ENCODE results near the gene OLIG2. TPM values are rescaled to one million over a fixed set of nuclear protein-coding genes. Genes with fewer than 3 reads are reported as not detected.
A peak's percentile ranks its signal among the peaks of the same experiment; 100 is the strongest.

OLIG2 gene
- total and polyA plus RNA-seq, 7 experiments from 2014 or later, result not detected

DNA sequence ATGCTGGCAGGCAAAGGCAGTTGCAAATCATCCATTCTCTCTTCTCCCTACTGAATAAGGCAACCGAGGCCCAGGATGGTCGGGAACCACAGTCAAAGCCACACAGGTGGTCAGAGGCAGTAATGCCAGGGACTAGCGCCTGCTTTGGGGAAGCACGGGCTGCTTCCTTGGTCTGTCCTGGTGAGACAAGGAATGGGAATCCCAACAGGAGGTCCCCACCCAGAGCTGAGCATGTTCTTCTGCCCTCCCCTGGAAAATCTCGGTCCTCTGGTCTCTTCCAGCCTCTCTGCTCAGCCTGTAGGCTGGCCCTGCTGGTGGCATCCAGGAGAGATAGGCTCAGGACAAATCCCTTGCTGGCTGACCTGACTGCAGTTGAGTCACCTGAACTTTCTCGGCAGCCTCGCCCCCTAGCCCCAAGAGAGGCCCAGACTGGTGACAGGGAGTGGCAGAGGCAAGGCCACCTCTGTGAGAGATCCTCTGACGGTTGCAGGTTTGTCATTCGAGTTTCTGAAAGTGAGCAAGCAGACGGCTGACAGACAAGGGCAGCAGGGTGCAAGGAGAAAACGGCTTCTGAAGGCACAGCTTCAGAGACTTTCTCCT lies 50.0 kb downstream of the OLIG2 start:
- peaks cover 0 to 3% (median 0%) of the 10 kb centered on the region in 5 donors for H3K36me3 Mint-ChIP-seq
- Histone ChIP-seq H3K27ac (ENCODE audit: low read depth, low read length) (no peak overlapping the region), H3K4me1 (ENCODE audit: control insufficient read depth in 2 of 2, insufficient read depth in 2 of 2, low read length in 2 of 2) (no peaks in the 10 kb centered on the region), H3K9me3 (ENCODE audit: control insufficient read depth in 2 of 3, low read length in 3 of 3) (no peaks in the 10 kb centered on the region), H3K4me3 (ENCODE audit: low read length) (no peak overlapping the region), H3K27me3 (ENCODE audit: control insufficient read depth in 2 of 2, insufficient read depth in 2 of 2, low read length in 2 of 2) (peaks cover 3 to 7% of the 10 kb centered on the region in 2 donors), H3K36me3 (ENCODE audit: control insufficient read depth in 2 of 3, insufficient read depth in 3 of 3, low read length in 3 of 3) (no peaks in the 10 kb centered on the region)
- H3K4me3 Mint-ChIP-seq, result no peak overlapping the region
- no peak overlapping the region for H3K27ac Mint-ChIP-seq
- DNase-seq (no peak), ATAC-seq (no peak)
- no peaks in the 10 kb centered on the region for H3K9me3 Mint-ChIP-seq
- CTCF ChIA-PET, result interaction anchor here (0.6 kb wide), 1 partner anchor 20 kb away, joined by 3 read pairs; no protein-coding TSS in a partner anchor
- peaks cover 6 to 22% (median 12%) of the 10 kb centered on the region in 7 donors for H3K4me1 Mint-ChIP-seq
- H3K27me3 Mint-ChIP-seq, result peaks cover 28 to 74% (median 54%) of the 10 kb centered on the region in 5 donors
- POLR2A ChIA-PET, result no interaction called here
- intact Hi-C loops (cut with micrococcal nuclease), result no loop called here

DNA sequence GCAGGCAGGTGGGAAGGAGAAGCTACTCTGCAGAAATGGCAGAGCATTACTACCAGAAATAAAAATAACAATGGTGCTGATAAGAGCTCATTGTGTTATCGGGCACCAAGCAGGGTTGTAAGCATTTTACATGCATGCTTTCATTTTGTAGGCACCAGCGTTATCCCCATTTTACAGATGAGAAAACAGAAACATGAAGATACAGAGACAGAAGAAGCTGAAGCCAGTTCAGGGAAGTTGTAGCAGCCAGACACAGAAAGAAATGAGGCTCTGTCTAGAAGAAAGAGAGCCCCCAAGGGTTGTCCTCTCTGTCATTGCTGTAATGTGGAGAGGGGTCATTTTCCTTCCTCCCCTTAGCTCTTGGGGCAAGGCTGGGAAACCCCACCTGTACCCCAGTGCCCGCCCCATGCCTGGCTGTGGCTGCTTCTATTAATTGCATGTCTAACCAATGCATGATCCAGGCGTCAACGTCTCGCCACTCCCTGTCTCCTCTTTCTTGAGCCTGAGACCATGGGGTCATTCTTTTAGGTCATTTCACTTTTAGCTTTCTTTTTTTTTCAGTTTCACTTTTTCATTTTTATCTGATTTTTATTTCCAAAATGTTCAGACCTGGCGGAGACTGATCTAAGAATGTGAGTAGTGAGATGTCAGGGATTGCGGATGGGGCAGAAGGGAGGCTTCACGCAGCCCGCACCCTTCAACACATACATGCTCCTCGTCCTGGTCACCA lies 51.0 kb downstream of the OLIG2 start:
- Mint-ChIP-seq H3K9me3 (no peaks in the 10 kb centered on the region), H3K36me3 (peaks cover 0 to 3% (median 0%) of the 10 kb centered on the region in 5 donors), H3K27me3 (peaks cover 28 to 65% (median 48%) of the 10 kb centered on the region in 5 donors), H3K4me3 (no peak overlapping the region), H3K27ac (peak overlapping the region in 1 of 9 donors; percentile 62), H3K4me1 (peaks cover 6 to 13% (median 7%) of the 10 kb centered on the region in 7 donors)
- H3K4me3 ChIP-seq (ENCODE audit: low read length), result no peak overlapping the region
- no peak for DNase-seq
- peaks cover 0 to 7% of the 10 kb centered on the region in 2 donors for H3K27me3 ChIP-seq (ENCODE audit: control insufficient read depth in 2 of 2, insufficient read depth in 2 of 2, low read length in 2 of 2)
- H3K27ac ChIP-seq (ENCODE audit: low read depth, low read length), result no peak overlapping the region
- no peaks in the 10 kb centered on the region for H3K9me3 ChIP-seq (ENCODE audit: control insufficient read depth in 2 of 3, low read length in 3 of 3)
- no peak for ATAC-seq
- intact Hi-C loops (cut with micrococcal nuclease), result no loop called here
- no peaks in the 10 kb centered on the region for H3K36me3 ChIP-seq (ENCODE audit: control insufficient read depth in 2 of 3, insufficient read depth in 3 of 3, low read length in 3 of 3)
- CTCF ChIA-PET, result no interaction called here
- POLR2A ChIA-PET, result no interaction called here
- no peaks in the 10 kb centered on the region for H3K4me1 ChIP-seq (ENCODE audit: control insufficient read depth in 2 of 2, insufficient read depth in 2 of 2, low read length in 2 of 2)

Other genes with a start within 250 kb of the OLIG2 start
- gene OLIG1, start 44.2 kb downstream of the OLIG2 start, total RNA-seq, result 1 to 10 TPM in 1 of 5 experiments, under 1 TPM in 1, not detected in 3; 0.34 to 9.3 TPM
- not detected for gene OLIG1, start 44.2 kb downstream of the OLIG2 start, polyA plus RNA-seq
- 10 to 100 TPM; 44.9 to 85.8 (median 60.8) TPM for gene IFNAR2, start 204.0 kb downstream of the OLIG2 start, total RNA-seq
- gene IFNAR2, start 204.0 kb downstream of the OLIG2 start, polyA plus RNA-seq, result 10 to 100 TPM; 77.3 to 90.2 TPM
- 10 to 100 TPM; 17.6 to 35.0 (median 27.2) TPM for gene IL10RB, start 240.4 kb downstream of the OLIG2 start, total RNA-seq
- gene IL10RB, start 240.4 kb downstream of the OLIG2 start, polyA plus RNA-seq, result 10 to 100 TPM; 47.2 to 51.4 TPM

Measured in naive thymus-derived CD4-positive, alpha-beta T cell (primary cell).